ENCODE results near the gene KCNQ2.

DNA sequence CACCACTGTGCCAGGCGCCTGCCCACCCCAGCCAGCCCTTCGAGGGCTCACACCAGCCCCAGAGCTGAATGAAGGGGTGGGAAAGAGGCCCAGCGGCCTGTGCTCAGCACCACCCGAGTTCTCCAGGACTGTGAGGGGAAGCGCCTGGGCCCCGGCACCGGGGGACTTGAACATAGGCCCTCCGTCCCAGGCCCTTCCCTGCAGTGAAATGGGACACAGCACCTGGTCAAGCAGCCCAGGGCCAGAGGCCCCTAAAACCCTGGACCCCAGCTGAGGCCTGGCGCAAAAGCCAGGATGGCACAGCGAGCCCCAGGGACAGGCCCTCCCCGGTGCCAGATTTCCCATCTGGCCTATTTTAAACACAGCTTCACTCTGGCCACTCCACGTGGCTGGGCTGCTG lies 4.0 kb downstream of the KCNQ2 start:
- TF ChIP-seq SRF (IDR thresholded peaks at IDR 0.05; ENCODE audit: low read depth) (no peak), POLR2AphosphoS5 (IDR thresholded peaks at IDR 0.05; ENCODE audit: low read depth, low read length) (no peak), POLR2A (IDR thresholded peaks at IDR 0.05; ENCODE audit: borderline replicate concordance, extremely low read depth, insufficient read depth, insufficient read length) (no peak), SP1 (IDR thresholded peaks at IDR 0.05; ENCODE audit: low read depth) (no peak), RAD21 (IDR thresholded peaks at IDR 0.05; ENCODE audit: low read depth) (no peak), SIN3A (IDR thresholded peaks at IDR 0.05; ENCODE audit: low read depth) (no peak), CEBPB (IDR thresholded peaks at IDR 0.05; ENCODE audit: low read depth) (no peak), TCF7L2 (IDR thresholded peaks at IDR 0.05; ENCODE audit: borderline replicate concordance, extremely low read depth, insufficient read depth, insufficient read length) (no peak), ZFX (IDR thresholded peaks at IDR 0.05) (no peak)
- TF ChIP-seq, protein P1, sequence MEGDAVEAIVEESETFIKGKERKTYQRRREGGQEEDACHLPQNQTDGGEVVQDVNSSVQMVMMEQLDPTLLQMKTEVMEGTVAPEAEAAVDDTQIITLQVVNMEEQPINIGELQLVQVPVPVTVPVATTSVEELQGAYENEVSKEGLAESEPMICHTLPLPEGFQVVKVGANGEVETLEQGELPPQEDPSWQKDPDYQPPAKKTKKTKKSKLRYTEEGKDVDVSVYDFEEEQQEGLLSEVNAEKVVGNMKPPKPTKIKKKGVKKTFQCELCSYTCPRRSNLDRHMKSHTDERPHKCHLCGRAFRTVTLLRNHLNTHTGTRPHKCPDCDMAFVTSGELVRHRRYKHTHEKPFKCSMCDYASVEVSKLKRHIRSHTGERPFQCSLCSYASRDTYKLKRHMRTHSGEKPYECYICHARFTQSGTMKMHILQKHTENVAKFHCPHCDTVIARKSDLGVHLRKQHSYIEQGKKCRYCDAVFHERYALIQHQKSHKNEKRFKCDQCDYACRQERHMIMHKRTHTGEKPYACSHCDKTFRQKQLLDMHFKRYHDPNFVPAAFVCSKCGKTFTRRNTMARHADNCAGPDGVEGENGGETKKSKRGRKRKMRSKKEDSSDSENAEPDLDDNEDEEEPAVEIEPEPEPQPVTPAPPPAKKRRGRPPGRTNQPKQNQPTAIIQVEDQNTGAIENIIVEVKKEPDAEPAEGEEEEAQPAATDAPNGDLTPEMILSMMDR (IDR thresholded peaks at IDR 0.05 in 2 of 3, conservative IDR thresholded peaks at IDR 0.05 in 1 of 3; ENCODE audit: borderline replicate concordance in 1 of 3, insufficient read depth in 1 of 3, low read depth in 2 of 3, low read length in 2 of 3) = no peak
- TF ChIP-seq, protein P2, sequence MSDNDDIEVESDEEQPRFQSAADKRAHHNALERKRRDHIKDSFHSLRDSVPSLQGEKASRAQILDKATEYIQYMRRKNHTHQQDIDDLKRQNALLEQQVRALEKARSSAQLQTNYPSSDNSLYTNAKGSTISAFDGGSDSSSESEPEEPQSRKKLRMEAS (IDR thresholded peaks at IDR 0.05) = no peak
- TF ChIP-seq, protein P3, sequence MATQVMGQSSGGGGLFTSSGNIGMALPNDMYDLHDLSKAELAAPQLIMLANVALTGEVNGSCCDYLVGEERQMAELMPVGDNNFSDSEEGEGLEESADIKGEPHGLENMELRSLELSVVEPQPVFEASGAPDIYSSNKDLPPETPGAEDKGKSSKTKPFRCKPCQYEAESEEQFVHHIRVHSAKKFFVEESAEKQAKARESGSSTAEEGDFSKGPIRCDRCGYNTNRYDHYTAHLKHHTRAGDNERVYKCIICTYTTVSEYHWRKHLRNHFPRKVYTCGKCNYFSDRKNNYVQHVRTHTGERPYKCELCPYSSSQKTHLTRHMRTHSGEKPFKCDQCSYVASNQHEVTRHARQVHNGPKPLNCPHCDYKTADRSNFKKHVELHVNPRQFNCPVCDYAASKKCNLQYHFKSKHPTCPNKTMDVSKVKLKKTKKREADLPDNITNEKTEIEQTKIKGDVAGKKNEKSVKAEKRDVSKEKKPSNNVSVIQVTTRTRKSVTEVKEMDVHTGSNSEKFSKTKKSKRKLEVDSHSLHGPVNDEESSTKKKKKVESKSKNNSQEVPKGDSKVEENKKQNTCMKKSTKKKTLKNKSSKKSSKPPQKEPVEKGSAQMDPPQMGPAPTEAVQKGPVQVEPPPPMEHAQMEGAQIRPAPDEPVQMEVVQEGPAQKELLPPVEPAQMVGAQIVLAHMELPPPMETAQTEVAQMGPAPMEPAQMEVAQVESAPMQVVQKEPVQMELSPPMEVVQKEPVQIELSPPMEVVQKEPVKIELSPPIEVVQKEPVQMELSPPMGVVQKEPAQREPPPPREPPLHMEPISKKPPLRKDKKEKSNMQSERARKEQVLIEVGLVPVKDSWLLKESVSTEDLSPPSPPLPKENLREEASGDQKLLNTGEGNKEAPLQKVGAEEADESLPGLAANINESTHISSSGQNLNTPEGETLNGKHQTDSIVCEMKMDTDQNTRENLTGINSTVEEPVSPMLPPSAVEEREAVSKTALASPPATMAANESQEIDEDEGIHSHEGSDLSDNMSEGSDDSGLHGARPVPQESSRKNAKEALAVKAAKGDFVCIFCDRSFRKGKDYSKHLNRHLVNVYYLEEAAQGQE (IDR thresholded peaks at IDR 0.05; ENCODE audit: low read depth) = no peak

Data from HCT116 (cell line).